Stimulated activated CD8-positive, alpha-beta memory T cell treated with anti-CD3 and anti-CD28 coated beads, Interleukin-15, amount 100 ng/mL, for 1 hour (primary cell): ENCODE data around the gene MAP3K20.
"Not testable (repeated sequence)": the region's sequence is repeated elsewhere in the genome, so short reads cannot be mapped to it uniquely, and the experiment has no call there.

Experiments used
- DNase-seq: peaks from one replicate; pipeline ENCODE4 v3.0.0-alpha.2; 2020; ENCODE audit warnings: low read depth

MAP3K20 gene

GRCh38 chr2:173161507-173161906, 85.9 kb downstream of the MAP3K20 start:
- no peak for DNase-seq

- DNase-seq, result not testable (repeated sequence)
These were observed 87.7 kb downstream of the MAP3K20 start for GRCh38 chr2:173163357-173163756.

- no peak for DNase-seq
These were observed 88.8 kb downstream of the MAP3K20 start for GRCh38 chr2:173164396-173164795.

- no peak for DNase-seq
These were observed 90.0 kb downstream of the MAP3K20 start for GRCh38 chr2:173165443-173166238.

GRCh38 chr2:173171321-173171720, 95.7 kb downstream of the MAP3K20 start:
- DNase-seq, result no peak

GRCh38 chr2:173171924-173172643, 96.4 kb downstream of the MAP3K20 start:
- DNase-seq, result no peak

- DNase-seq, result not testable (repeated sequence)
These were observed 98.7 kb downstream of the MAP3K20 start for GRCh38 chr2:173174339-173174738.

GRCh38 chr2:173175222-173175621, 99.6 kb downstream of the MAP3K20 start:
- DNase-seq, result no peak

GRCh38 chr2:173181982-173182381, 106.3 kb downstream of the MAP3K20 start:
- DNase-seq, result no peak

GRCh38 chr2:173184031-173185004, 108.7 kb downstream of the MAP3K20 start:
- DNase-seq, result no peak

GRCh38 chr2:173185437-173185836, 109.8 kb downstream of the MAP3K20 start:
- DNase-seq, result no peak

GRCh38 chr2:173187941-173188788, 112.5 kb downstream of the MAP3K20 start:
- no peak for DNase-seq

GRCh38 chr2:173191601-173192000, 116.0 kb downstream of the MAP3K20 start:
- no peak for DNase-seq

GRCh38 chr2:173192071-173192470, 116.4 kb downstream of the MAP3K20 start:
- DNase-seq, result no peak

- no peak for DNase-seq
These were observed 118.3 kb downstream of the MAP3K20 start for GRCh38 chr2:173193925-173194324.

GRCh38 chr2:173195100-173195499, 119.5 kb downstream of the MAP3K20 start:
- no peak for DNase-seq

GRCh38 chr2:173196080-173196479, 120.4 kb downstream of the MAP3K20 start:
- no peak for DNase-seq

- no peak for DNase-seq
These were observed 121.0 kb downstream of the MAP3K20 start for GRCh38 chr2:173196638-173197037.

GRCh38 chr2:173198327-173198726, 122.7 kb downstream of the MAP3K20 start:
- DNase-seq, result no peak

GRCh38 chr2:173199294-173199693, 123.6 kb downstream of the MAP3K20 start:
- no peak for DNase-seq

GRCh38 chr2:173202570-173202969, 126.9 kb downstream of the MAP3K20 start:
- DNase-seq, result no peak
